Glutamatergic neuron (in vitro differentiated cells): ENCODE results near the gene CPVL. TPM values are rescaled to one million over a fixed set of nuclear protein-coding genes. Genes with fewer than 3 reads are reported as not detected.

Experiments
- DNase-seq: peaks from one replicate; pipeline ENCODE4 v3.0.0; 2022
- H3K27ac Mint-ChIP-seq: one replicate; pipeline ENCODE4 v1.8.0; 2020; ENCODE audit warnings: mild to moderate bottlenecking, mixed read lengths, inconsistent platforms; ENCODE audit not compliant: unreplicated experiment
- H3K27me3 Mint-ChIP-seq: one replicate; pipeline ENCODE4 v1.8.0; 2020; ENCODE audit warnings: mild to moderate bottlenecking, moderate library complexity, mixed read lengths, inconsistent platforms; ENCODE audit not compliant: unreplicated experiment
- H3K36me3 Mint-ChIP-seq: one replicate; pipeline ENCODE4 v1.8.0; 2020; ENCODE audit warnings: mild to moderate bottlenecking, mixed read lengths, inconsistent platforms; ENCODE audit not compliant: unreplicated experiment
- H3K4me1 Mint-ChIP-seq: one replicate; pipeline ENCODE4 v1.8.0; 2020; ENCODE audit warnings: mild to moderate bottlenecking, low read depth, mixed read lengths, inconsistent platforms; ENCODE audit not compliant: unreplicated experiment
- H3K4me3 Mint-ChIP-seq: one replicate; pipeline ENCODE4 v1.8.0; 2020; ENCODE audit warnings: mild to moderate bottlenecking, mixed read lengths, inconsistent platforms; ENCODE audit not compliant: unreplicated experiment
- H3K9me3 Mint-ChIP-seq: one replicate; pipeline ENCODE4 v1.8.0; 2020; ENCODE audit warnings: mild to moderate bottlenecking, moderate library complexity, mixed read lengths, inconsistent platforms; ENCODE audit not compliant: unreplicated experiment
- CTCF ChIP-seq: fragments of 200-600 bp; sonication (generic); IDR thresholded peaks from one replicate; pipeline ENCODE4 v1.5.0; 2021; ENCODE audit not compliant: partially characterized antibody, unreplicated experiment
- total RNA-seq: library from RNA; stranded (reverse); fragmentation: NEBNext Ultra II Directional; extraction: Animal tissue kit (Norgen Biotek cat#: 25700); gene quantifications from one replicate; pipeline ENCODE4 v1.2.1, GENCODE V29; 2021; ENCODE audit not compliant: unreplicated experiment

Gene CPVL
- total RNA-seq, 1 donor from 2014 or later = 20.3 TPM

DNA sequence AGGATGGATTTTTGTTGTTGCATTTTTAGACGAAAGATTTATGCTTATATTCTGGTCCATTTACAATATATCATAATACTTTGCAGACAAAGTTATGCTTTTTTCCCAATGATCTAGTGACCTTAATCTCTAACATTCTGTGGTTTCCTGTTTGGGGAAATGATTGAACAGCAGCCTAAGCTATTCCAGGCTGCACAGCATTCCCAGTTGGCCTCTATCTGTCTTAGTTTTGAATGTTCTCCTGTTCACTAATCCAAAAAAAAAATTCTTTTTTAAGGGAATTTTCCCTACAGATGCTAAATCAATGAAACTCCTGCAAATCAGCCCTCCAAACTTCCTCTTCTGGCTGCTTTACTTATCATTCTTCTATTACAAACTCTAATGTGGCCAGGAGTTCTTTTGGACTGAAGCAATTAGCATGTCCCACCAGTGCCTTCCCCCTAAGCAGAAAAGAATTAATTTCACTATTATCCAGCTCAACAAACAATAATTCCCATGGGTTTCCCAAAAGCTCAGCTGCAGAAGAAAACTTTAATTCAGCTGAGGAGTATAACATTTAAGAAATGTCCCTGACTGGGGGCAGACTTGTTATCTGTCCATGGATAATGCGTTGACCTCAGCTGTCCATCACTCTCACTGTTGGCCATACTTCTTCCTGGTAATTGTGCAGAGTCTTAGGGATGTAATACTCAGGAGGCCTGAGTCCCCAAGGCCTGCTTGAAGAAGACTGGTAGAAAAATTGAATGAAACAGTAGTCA lies 106.3 kb downstream of the CPVL start:
- no peak for DNase-seq
- Mint-ChIP-seq H3K4me3 (no peak overlapping the region), H3K27ac (no peak overlapping the region), H3K9me3 (no peaks in the 10 kb centered on the region), H3K36me3 (no peaks in the 10 kb centered on the region), H3K27me3 (no peaks in the 10 kb centered on the region), H3K4me1 (peaks cover 10% of the 10 kb centered on the region)
- no peak for TF ChIP-seq CTCF

DNA sequence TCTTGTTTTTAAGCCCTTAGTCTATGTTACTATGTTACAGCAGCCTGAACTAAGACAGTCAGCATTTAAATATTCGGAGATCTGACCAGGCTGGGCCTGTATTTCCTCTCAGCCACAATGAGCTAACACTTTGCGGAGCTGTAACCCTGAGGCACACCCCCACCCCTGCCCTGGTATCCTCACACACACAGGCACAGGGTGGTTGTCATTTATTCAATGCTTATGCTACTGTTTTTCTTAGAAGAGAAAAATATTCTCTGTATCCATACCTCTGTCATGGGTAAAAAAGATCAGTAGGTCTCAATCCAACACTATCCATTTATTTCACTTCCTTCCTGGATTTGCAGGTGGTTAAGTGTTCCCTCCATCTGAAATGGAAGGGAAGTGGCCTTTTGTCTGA lies 107.9 kb downstream of the CPVL start:
- Mint-ChIP-seq H3K27me3 (no peaks in the 10 kb centered on the region), H3K27ac (no peak overlapping the region), H3K4me3 (no peak overlapping the region), H3K36me3 (no peaks in the 10 kb centered on the region), H3K9me3 (no peaks in the 10 kb centered on the region), H3K4me1 (peaks cover 10% of the 10 kb centered on the region)
- DNase-seq = no peak
- TF ChIP-seq CTCF = no peak

- Mint-ChIP-seq H3K36me3 (no peaks in the 10 kb centered on the region), H3K4me3 (no peak overlapping the region), H3K9me3 (no peaks in the 10 kb centered on the region), H3K27ac (no peak overlapping the region), H3K4me1 (peaks cover 15% of the 10 kb centered on the region), H3K27me3 (no peaks in the 10 kb centered on the region)
- no peak for TF ChIP-seq CTCF
- no peak for DNase-seq
Observed at GRCh38 chr7:29035044-29035740, 111.1 kb downstream of the CPVL start.

GRCh38 chr7:29033584-29033983 lies 112.8 kb downstream of the CPVL start:
- no peak for DNase-seq
- H3K36me3 Mint-ChIP-seq = no peaks in the 10 kb centered on the region
- no peaks in the 10 kb centered on the region for H3K27me3 Mint-ChIP-seq
- no peak overlapping the region for H3K27ac Mint-ChIP-seq
- H3K4me1 Mint-ChIP-seq = peaks cover 8% of the 10 kb centered on the region
- no peak for TF ChIP-seq CTCF
- H3K4me3 Mint-ChIP-seq = no peak overlapping the region
- H3K9me3 Mint-ChIP-seq = no peaks in the 10 kb centered on the region

DNA sequence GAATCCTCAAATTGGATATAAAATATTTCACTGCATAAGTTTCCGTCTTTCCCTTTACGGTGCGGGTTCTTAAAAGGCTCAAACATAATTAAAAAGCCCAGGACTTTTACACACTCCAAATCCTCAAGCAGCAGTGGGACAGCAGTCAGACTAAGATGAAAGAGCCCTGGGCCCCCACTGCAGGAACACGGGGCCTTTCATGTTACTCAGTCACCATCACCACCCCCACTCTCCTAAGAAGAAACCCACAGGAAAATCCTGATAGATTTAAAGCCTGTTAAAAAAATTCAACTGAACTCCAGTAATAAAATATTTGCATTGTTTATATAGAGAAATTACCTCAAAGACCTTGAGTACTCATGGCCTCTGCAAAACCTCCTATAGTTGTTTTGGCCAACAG lies 114.2 kb downstream of the CPVL start:
- Mint-ChIP-seq H3K4me3 (no peak overlapping the region), H3K27me3 (no peaks in the 10 kb centered on the region), H3K36me3 (peaks cover 12% of the 10 kb centered on the region), H3K4me1 (peaks cover 8% of the 10 kb centered on the region), H3K27ac (no peak overlapping the region), H3K9me3 (peaks cover under 1% of the 10 kb centered on the region)
- no peak for DNase-seq
- TF ChIP-seq CTCF = no peak
